GM18870 (cell line): ENCODE data around the gene OR2T4.

Experiments used
- ATAC-seq: cut with Tn5 transposase; IDR thresholded peaks from one replicate; pipeline ENCODE4 v1.9.1; 2021; ENCODE audit warnings: moderate library complexity; ENCODE audit not compliant: unreplicated experiment

OR2T4 gene, protein sequence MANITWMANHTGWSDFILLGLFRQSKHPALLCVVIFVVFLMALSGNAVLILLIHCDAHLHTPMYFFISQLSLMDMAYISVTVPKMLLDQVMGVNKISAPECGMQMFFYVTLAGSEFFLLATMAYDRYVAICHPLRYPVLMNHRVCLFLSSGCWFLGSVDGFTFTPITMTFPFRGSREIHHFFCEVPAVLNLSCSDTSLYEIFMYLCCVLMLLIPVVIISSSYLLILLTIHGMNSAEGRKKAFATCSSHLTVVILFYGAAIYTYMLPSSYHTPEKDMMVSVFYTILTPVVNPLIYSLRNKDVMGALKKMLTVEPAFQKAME

DNA sequence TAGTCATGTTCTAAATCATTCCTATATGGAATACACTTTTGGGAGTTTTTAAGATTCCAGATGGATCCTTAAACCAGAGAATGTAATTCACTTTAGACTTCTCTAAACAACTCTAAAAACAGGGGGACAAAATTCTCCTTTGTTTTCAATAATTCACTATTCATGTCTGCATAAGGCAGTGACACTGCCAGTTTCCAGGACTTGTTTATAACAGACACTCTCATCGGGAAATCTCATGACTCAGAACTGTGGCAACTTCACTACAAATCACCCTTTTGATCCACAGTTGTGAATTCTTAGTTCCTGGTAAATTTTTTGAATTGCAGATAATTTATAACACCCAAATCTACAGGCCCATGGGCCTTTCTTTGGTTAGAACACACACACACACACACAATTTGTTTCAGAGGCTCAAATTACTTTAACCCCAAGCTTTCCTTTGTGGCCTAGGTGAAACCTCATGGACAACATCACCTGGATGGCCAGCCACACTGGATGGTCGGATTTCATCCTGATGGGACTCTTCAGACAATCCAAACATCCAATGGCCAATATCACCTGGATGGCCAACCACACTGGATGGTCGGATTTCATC, at the start of gene OR2T4:
Gene OR2T4, plus strand, starts transcription at position 545 of the 595 bp plus-strand sequence. Its CDS starts 0 bp downstream, at position 545.
- no peak for ATAC-seq

GRCh38 chr1:248316796-248317195, 44.7 kb upstream of the OR2T4 start:
- ATAC-seq: no peak

GRCh38 chr1:248324468-248324867, 37.0 kb upstream of the OR2T4 start, which contains the start of gene OR2M7:
Gene OR2M7 (minus strand): TSS chr1:248324568. CDS start chr1:248324568, 0 bp downstream.
- no peak for ATAC-seq

DNA sequence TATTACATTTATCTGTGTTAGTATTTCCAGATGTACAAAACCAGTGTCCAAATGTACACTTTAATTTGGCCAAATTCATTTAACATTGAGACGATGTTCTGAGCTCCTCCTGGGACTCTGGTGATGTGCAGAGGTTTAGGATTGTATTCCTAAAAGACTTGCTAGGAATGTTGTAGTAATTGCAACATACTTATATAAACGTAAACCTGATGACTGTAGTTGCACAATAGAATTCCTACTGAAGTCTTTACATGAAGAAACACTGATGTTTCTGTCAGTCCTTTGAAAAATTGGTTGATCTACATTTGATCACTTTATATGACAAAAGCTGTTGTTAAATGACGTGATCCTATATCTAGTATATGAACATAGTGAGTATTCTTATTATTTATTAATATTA, 18.0 kb upstream of the OR2T4 start:
- no peak for ATAC-seq

GRCh38 chr1:248348475-248348874, 13.0 kb upstream of the OR2T4 start, which contains the start of gene OR14C36:
Gene OR14C36 (plus strand): TSS chr1:248348775. CDS start chr1:248348775, 0 bp downstream.
- no peak for ATAC-seq

DNA sequence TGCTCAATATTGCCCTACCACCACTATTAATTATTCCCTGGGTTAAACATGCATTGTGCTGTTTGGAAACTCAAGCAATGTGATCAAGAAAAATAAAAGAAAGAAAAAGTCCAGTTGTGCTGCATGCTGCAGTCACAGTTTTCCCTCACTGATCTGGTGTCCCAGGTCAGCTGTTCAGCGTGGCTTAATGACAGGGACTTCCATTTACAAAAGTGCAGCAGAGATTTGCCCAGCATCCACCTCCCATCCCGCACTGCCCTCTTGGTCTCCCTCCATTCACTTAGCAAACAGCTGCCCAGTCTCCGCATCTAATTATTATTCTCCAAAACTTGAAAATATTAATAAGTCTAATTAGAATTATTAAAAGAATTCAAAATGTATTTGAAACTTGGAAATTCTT, 2.0 kb upstream of the OR2T4 start:
- no peak for ATAC-seq

GRCh38 chr1:248366609-248367008, 5.1 kb downstream of the OR2T4 start:
- no peak for ATAC-seq

- ATAC-seq: no peak
Measured at GRCh38 chr1:248372394-248372793, 10.9 kb downstream of the OR2T4 start.

GRCh38 chr1:248373761-248374160, 12.3 kb downstream of the OR2T4 start:
- ATAC-seq: no peak

DNA sequence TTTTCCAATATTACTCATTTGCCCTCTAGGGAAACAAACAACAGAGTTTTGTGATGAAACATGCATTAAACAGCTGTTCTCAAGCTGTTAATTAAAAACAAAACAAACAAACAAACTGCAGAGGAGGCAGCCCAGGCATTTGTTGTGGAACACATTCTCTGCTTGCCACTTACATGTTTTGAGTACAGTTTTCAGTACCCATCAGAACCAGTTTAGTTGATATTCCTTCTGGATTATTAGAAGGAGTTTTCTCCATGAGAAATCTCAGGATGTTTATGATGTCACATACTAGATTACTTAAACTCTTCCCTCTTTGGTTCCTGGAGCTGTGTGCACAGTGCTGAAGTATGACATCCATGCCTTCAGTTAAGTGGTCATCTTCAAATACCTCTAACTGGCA, 14.0 kb downstream of the OR2T4 start, which contains the start of gene OR2T6:
Gene OR2T6, plus strand, starts transcription at position 301 of the 400 bp plus-strand sequence. CDS start 11,863 bp downstream, outside the sequence.
- ATAC-seq: no peak

- no peak for ATAC-seq
Measured at GRCh38 chr1:248376916-248377315, 15.5 kb downstream of the OR2T4 start.

- no peak for ATAC-seq
Measured at GRCh38 chr1:248380854-248381253, 19.4 kb downstream of the OR2T4 start.

GRCh38 chr1:248388426-248388825, 27.0 kb downstream of the OR2T4 start:
- no peak for ATAC-seq

DNA sequence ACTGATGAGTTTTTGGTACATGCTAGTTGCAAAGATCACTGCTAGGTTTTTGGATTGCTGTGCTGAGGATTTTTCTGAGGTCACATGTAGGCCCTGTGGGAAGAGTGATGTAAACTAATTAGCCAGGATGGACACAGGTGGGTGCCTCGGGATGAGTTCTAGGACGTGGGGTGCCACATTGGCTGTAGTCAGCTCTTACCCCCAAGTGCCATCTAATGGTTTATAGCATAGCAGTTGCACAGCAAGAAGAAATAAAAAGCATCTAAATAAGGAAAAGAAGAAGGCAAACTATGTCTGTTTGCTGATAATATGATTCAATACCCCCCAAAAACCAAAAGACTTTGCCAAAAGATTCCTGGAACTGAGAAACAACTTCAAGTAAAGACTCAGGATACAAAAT, 31.6 kb downstream of the OR2T4 start:
- ATAC-seq: no peak

GRCh38 chr1:248402748-248403147, 41.3 kb downstream of the OR2T4 start, which contains the start of gene OR2T1:
Gene OR2T1 (plus strand): TSS chr1:248403048. CDS start chr1:248406148, 3,100 bp downstream.
- ATAC-seq: no peak

DNA sequence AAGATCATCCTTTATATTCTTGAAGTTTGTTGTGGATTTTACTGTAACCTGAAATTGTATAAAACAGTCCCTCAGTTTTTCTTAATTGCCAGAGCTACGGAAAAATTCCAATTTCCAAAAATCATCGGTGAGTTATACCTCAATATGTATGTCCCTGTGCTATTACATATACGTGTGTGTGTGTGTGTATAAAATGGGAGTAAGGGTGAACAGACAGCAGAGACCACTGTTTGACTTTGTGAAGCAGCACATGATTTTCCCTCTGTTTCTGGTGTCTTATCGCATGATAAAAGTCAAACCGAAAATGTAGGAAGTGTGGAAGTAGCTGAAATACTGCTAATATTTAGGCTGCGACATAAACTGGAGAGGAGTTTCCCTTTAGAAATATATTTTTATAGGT, 42.6 kb downstream of the OR2T4 start:
- no peak for ATAC-seq

GRCh38 chr1:248406721-248407692, 45.5 kb downstream of the OR2T4 start:
- ATAC-seq: no peak
